NCI-H128 (cell line): Measurements from ENCODE around the gene SSC5D.
A peak's percentile ranks its signal among the peaks of the same experiment; 100 is the strongest.
"Not testable (repeated sequence)": the region's sequence is repeated elsewhere in the genome, so short reads cannot be mapped to it uniquely, and the experiment has no call there.

Experiments
- DNase-seq: peaks from one replicate; lab custom pipeline; 2025; ENCODE audit not compliant: unreplicated experiment; lab: John Stamatoyannopoulos, UW

The SSC5D gene

DNA sequence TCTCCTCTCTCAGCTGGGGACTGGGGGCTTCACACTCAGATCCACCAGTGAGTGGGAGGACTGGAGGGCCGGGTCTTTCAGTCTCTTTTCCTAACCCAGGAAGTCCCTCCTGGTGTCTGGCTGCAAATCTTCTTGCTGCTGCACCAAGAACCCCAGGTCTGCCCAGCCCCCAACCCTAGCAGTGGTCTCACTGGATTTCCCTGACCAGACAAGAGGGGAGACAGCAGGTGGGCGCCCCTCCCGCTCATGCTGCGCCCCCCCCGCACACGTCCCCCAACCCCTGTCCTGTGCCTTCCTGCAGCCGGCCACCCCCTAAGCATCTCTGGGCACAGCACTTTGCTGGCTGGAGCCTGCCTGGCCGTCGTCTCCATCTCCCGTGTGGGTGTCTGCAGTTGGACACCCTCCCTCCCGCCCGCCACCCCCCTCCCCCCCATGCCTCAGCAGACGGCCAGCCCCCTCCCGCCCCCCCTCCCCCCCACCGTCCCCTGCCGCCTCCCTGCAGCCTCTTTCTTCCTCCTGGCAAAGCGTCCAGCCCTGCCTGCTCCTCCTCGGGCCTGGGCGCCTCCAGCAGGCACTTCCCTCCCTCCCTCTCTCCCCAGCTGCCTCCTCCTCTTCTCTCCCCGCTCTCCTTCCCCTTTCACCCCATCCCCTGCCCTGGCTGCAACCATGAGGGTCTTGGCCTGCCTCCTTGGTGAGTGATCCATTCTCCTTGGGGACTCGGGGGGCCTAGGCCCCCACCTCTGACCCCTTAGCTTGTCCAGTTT, at the start of gene SSC5D:
SSC5D (plus strand) TSS at position 513 of the 764 bp plus-strand sequence; CDS start at position 667, 154 bp downstream.
- DNase-seq: no peak

- DNase-seq: no peak
Observed at GRCh38 chr19:55439052-55439451, 49.2 kb upstream of the SSC5D start.

DNA sequence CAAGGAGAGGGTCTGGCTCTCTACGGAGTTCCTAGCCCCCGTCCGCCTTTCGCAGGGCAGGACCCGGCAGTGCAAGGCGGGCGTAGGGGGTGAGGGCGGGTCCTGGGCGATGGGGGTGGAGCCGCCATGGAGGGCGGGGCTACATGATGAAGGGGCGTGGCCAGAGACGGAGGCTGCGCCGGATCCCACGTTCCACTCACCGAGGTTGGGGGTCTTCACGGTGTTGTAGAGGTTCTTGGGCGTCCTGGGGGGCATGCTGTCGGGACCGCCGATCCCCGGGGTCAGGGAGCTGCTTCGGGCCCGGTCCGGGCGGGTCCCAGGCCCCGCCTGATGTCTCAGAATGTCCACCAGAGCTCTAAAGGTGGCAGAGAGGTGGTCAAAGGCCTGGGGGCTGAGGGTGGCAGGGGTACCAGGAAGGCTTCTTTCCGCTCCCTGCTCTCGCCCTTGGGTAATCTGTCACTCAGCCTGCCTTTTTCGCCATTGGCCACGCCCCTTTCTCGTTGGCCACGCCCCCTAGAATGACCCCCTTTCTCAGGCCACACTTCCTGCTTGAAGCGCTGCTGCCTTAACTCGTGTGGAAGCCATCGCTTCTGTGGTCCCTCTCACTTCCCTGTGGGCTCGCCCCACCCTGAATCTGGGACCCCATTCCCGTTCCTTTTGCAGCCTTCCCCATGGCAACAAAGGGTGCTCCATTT, 47.7 kb upstream of the SSC5D start:
- DNase-seq: no peak

DNA sequence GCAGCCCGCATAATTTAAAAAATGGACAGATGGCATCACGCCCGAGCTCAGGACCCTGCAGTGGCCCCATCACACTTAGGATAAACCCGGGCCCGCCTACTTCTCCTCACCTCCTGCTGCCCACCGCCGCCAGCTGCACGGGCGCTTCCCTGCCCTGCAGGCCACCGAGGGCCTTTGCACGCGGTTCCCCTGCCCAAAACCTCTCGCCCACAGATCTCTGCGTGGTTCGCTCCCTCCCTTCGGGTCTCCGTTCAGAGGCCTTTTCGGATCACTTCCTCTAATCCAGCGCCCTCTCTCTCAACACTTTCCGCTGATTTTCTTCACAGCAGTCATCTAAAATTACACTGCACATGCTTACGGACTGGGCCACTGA, 46.9 kb upstream of the SSC5D start:
- DNase-seq: no peak

- DNase-seq: peak; percentile 12
Observed at GRCh38 chr19:55441692-55442321, 46.4 kb upstream of the SSC5D start.

DNA sequence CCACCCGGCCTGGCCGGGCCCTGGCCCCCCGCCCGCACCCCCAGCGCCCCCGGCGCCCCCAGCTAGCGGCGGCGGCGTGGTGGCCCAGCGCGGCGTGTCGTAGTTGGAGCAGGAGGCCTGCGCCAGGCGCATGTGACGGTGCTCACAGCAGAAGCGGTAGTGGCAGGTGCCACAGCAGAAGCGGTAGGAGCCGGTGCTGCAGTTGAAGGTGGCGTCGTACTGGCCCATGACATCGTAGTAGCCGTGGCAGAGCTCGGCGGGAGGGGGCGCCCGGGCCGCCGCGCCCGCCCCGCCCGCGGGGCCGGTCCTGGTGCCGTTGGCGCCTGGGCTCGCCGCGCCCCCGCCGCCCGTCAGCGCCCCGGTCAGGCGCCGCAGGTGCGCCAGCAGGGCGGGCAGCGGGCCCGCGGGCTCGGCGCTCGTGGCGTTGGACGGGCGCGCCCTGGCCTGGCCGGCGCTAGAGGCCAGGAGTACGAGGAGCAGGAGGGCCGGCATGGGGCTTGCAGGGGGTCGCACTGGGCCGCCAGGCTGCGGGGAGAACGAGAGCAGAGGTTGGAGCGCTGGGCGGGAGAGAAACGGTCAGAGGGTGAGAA, 45.8 kb upstream of the SSC5D start:
- DNase-seq: no peak

DNA sequence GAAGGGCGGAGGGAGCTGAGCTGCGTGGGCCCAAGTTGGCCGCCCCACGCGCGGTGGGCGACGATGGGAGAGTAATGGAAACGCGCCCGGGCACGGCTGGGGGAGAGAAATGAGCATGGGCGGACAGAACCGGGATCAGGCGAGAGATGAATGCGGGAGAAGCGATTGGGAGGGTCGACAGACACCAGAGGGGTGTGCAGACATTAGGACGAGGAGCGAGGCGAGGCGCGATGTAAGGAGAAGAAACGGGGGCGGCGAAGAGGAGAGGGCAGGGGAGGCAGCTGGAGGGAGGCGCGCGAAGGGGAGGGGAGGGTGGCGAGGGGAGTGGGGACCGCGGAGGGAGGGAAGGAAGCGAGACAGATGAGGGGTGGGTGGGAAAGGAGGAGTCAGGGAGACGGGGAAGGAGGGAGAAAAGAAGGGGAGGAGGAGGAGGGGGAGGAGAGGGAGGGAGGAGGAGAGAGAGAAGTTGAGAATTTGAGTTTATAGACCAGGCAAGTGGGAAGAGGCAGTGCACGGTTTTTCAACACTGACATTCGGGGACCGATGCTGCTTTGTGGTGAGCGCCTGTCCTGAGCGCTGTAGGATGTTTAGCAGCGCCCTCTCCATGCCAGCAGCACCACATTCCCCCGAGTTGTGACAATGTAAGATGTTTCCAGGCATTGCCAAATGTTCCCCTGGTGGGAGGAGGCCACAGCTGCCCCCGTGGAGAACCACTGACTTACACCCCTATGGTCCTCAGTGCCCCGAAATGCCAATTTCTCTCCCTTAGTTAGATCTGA, 45.0 kb upstream of the SSC5D start, which contains the start of gene SHISA7:
SHISA7 (minus strand) TSS at position 256 of the 779 bp plus-strand sequence. CDS start 437 bp downstream, outside the sequence.
- no peak for DNase-seq

GRCh38 chr19:55443824-55444480, 44.3 kb upstream of the SSC5D start:
- DNase-seq: no peak

DNA sequence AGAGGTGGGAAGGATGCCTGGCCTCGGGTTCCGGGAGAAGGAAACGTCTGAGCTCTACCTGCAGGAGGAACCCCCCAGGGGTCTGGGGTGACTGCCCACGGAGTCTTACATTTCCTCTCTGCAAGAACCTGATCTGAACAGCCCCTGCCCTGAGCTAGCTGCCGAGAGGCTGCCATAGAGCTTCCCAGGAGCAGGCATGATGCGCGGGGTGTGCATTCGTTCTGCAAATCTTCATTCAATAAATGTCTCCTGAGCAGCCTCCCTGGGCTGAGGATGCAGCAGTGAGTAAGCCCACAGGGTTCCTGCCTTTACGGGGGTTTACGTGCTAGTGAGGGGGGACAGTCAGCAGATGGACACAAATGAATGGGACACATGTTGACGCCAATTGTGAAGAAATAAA, 43.6 kb upstream of the SSC5D start:
- DNase-seq: no peak

DNA sequence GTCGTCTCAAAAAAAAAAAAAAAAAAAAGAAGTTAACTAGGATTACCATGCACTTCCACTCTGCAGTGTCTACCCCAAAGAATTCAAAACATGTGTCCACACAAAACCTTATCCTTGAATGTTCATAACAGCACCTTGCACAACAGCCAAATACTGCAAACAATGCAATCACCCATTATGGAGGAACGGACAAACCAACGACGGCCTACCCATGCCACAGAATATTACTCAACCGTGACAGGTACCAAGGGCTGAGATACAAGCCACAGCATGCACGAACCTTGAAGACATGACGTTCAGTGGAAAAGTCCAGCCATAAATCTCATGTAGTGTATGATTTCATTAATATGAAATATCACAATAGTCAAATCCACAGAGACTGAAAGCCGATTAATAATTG, 42.2 kb upstream of the SSC5D start:
- DNase-seq: no peak

DNA sequence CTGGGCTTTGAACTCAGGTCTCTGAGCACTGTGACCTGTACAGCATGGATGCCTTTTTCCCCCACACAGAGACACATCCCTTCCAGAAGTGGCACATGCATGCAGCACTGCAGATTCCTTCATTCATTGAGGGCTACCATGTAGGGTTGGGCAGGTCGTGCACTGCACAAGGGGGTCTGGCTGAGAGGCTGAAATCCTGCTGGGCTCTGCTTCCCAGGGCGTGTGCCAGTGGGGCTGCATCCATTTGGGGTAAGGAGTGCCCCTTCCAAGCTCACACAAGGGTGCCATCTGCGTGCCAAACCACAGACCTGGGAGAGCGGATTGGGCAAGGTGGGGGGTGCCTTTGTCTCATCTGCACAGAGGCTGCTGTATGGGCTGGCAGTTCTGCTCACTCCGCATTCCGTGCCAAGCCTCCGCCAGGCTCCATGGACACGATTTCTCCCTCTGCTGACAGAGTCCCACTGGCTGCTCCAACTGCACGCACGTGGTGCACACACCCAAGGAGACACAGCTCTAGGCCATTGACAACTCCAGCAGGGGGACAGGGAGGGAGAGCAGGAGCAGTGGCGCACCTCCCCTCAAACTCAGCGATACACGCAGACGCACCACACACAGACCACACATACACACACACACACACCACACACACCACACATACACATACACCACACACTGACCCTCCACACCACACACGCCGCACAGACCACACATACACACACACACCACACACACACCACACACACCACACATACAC, 40.6 kb upstream of the SSC5D start:
- DNase-seq: no peak

GRCh38 chr19:55448175-55448490, 40.1 kb upstream of the SSC5D start:
- not testable (repeated sequence) for DNase-seq

DNA sequence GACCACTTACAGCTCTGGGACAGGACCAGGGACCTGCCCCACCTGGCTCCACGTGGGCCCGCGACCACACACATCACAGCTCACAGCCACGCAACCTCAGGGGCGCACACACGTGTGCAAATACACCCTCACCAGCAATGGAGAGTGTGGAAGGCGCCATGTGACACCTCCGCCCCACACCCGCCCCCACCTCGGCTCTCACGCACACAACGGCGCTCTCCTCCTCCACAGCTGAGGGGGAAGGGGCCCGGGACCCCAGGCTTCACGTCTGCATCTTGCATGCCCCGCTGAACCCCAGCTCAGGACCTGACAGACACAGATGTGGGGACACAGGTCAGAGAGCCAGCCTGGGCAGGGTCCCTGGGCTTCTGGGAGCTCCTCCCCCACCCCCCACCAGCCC, 38.8 kb upstream of the SSC5D start:
- DNase-seq: no peak

GRCh38 chr19:55451163-55451964, 36.9 kb upstream of the SSC5D start:
- DNase-seq: no peak

DNA sequence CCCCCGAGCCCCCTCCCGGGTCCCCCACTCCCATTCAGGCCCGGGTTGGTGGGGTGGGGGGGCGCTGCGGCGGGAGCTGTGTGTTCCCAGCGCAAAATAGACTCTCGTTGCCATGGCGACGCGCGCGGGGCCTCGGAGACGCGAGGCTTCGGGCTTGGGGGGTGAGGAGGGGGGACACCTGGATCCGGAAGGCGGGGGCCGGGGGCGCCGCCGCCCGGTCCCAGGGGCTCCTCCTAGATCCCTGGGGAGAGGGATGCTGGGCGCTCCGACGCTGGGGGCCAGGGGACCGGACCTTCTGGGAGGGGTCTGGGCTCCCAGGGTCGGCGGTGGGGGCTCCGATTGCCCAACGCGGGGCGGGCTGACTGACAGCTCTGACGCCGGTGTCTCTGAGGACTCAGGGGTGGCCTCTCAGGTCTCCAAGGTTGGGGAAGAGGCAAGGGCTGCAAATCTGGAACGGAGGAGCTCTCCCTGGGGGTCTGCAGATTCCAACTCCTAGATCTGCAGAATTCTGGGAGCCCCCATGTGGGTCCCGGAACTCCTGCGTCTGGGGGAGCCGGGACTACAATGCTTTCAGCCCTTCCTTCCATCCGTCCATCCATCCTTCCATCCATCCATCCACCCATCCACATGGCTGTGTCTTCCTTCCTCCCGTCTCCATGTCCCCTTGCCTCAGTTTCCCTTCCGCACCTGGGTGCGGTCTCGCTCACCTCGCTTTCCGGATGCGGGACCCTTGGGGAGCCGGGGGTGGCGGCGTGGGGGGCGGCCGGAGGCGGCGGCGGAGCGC, 36.1 kb upstream of the SSC5D start:
- no peak for DNase-seq

- peak; percentile 74 for DNase-seq
Observed at GRCh38 chr19:55452749-55453346, 35.4 kb upstream of the SSC5D start.

DNA sequence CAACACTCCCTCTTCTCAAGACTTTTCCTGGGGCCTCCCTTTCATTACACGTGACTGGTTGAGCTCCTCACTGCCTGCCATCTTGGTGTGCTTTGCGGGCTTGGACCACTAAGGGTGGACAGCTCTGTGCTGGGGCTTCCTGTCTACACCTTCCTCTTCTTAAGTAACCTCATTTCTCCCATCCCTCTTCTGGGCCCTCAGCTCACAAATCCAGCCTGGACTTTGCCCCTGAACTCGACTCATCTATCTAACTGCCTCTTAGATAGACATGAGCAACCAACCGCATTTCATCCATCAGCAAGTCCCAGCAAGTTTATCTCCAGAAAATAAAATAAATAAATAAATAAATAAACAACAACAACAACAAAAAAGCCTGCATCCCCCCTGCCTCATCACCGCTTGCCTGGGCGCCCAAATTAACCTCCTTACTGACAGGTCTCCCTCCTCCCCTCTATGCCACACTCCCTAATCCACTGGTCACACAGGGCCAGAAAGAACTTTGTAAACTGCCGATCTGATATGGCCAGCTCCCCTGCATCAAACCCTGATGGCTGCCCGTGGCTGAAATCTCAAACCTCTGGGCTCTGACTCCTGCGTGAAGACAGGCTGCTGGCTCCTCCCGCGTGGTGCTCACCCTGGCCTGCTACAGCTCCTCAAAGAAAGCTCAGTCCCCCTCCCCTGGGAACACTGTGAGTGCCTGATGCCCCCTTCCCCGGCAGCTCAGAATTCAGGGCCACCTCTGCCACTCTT, 34.5 kb upstream of the SSC5D start:
- no peak for DNase-seq
